IMR-90 (cell line): ENCODE data around the gene FBXW8. TPM values are rescaled to one million over a fixed set of nuclear protein-coding genes. Genes with fewer than 3 reads are reported as not detected.

Source experiments
- ATAC-seq: fragments of 200-7000 bp; cut with Tn5 transposase; 2 replicates; pipeline ENCODE4 v1.9.1; 2020; ENCODE audit warnings: low read depth, mild to moderate bottlenecking, moderate library complexity
- BruUV-seq: library from RNA; stranded (reverse); fragments of 400-500 nt; replicated peaks from 2 replicates; lab custom pipeline; 2021; lab: Mats Ljungman, UMichigan
- CTCF ChIA-PET: fragments of 300-600 bp; formaldehyde crosslinking; extraction: SDS; loops from one replicate; lab custom pipeline; 2021; ENCODE audit warnings: antibody characterized with exemption; lab: Yijun Ruan, JAX
- POLR2A ChIA-PET: fragments of 300-600 bp; sonication (Branson Sonifier 250); formaldehyde crosslinking; loops from one replicate; lab custom pipeline; 2022; ENCODE audit warnings: antibody characterized with exemption; ENCODE audit not compliant: unreplicated experiment; lab: Charles Lee
- DNase-seq: peaks from one replicate; pipeline ENCODE4 v3.0.0; 2013
- H2AFZ ChIP-seq: replicated peaks from 2 replicates; pipeline ENCODE3; 2013; ENCODE audit warnings: low read length, mild to moderate bottlenecking; ENCODE audit not compliant: poor library complexity
- H2AK5ac ChIP-seq: 2 replicates; pipeline ENCODE4 v1.6.1; 2013; ENCODE audit warnings: low read depth, low read length, inconsistent platforms
- H2AK9ac ChIP-seq: replicated peaks from 2 replicates; pipeline ENCODE3; 2013; ENCODE audit warnings: mild to moderate bottlenecking, low read depth, low read length, moderate library complexity; ENCODE audit not compliant: poor library complexity
- H2BK120ac ChIP-seq: 2 replicates; pipeline ENCODE4 v1.6.1; 2013; ENCODE audit warnings: low read depth, low read length, inconsistent platforms
- H2BK15ac ChIP-seq: 3 replicates; pipeline ENCODE4 v1.6.1; 2013; ENCODE audit warnings: low read depth, low read length, inconsistent platforms
- H2BK20ac ChIP-seq: 2 replicates; pipeline ENCODE4 v1.6.1; 2013; ENCODE audit warnings: low read depth, mild to moderate bottlenecking, inconsistent platforms, low read length, moderate library complexity
- H2BK5ac ChIP-seq: 2 replicates; pipeline ENCODE4 v1.6.1; 2013; ENCODE audit warnings: mild to moderate bottlenecking, low read depth, low read length, inconsistent platforms; ENCODE audit not compliant: poor library complexity, severe bottlenecking
- H3K14ac ChIP-seq: replicated peaks from 2 replicates; pipeline ENCODE4 v1.6.1; 2013; ENCODE audit warnings: low read depth, low read length, inconsistent platforms
- H3K18ac ChIP-seq: 2 replicates; pipeline ENCODE4 v1.6.1; 2013; ENCODE audit warnings: low read depth, low read length, control low read depth
- H3K23ac ChIP-seq: 2 replicates; pipeline ENCODE4 v1.6.1; 2013; ENCODE audit warnings: low read depth, low read length, inconsistent platforms
- H3K27ac ChIP-seq: 2 replicates; pipeline ENCODE4 v1.5.1; 2013; ENCODE audit warnings: mild to moderate bottlenecking, control low read depth, low read length; ENCODE audit not compliant: insufficient read depth
- H3K27me3 ChIP-seq: 2 replicates; pipeline ENCODE4 v1.6.1; 2013; ENCODE audit warnings: low read length; ENCODE audit not compliant: control insufficient read depth, insufficient read depth
- H3K36me3 ChIP-seq: 2 replicates; pipeline ENCODE4 v1.6.1; 2013; ENCODE audit warnings: low read length, mixed read lengths; ENCODE audit not compliant: control insufficient read depth, insufficient read depth
- H3K4ac ChIP-seq: 2 replicates; pipeline ENCODE4 v1.6.1; 2013; ENCODE audit warnings: low read depth, low read length, inconsistent platforms
- H3K4me1 ChIP-seq: 2 replicates; pipeline ENCODE4 v1.6.1; 2013; ENCODE audit warnings: low read length, mixed read lengths; ENCODE audit not compliant: control insufficient read depth, insufficient read depth
- H3K4me2 ChIP-seq: 2 replicates; pipeline ENCODE4 v1.6.1; 2013; ENCODE audit warnings: low read depth, mild to moderate bottlenecking, control low read depth, low read length, moderate library complexity
- H3K4me3 ChIP-seq: 2 replicates; pipeline ENCODE4 v1.5.1; 2013; ENCODE audit warnings: low read depth, mild to moderate bottlenecking, control low read depth, low read length, moderate library complexity; ENCODE audit not compliant: insufficient read depth
- H3K56ac ChIP-seq: 2 replicates; pipeline ENCODE4 v1.6.1; 2013; ENCODE audit warnings: low read length, inconsistent platforms; ENCODE audit not compliant: insufficient read depth; ENCODE audit errors: extremely low read depth
- H3K79me1 ChIP-seq, 2 experiments: 2 replicates each; pipeline ENCODE4 v1.6.1; 2013; ENCODE audit warnings: low read length in 2 of 2, inconsistent platforms in 1 of 2, low read depth in 1 of 2
- H3K9ac ChIP-seq: 2 replicates; pipeline ENCODE4 v1.6.1; 2013; ENCODE audit warnings: low read depth, low read length, control low read depth
- H3K9me1 ChIP-seq: 2 replicates; pipeline ENCODE4 v1.6.1; 2013; ENCODE audit warnings: low read length, inconsistent platforms; ENCODE audit not compliant: insufficient read depth
- H3K9me3 ChIP-seq: 2 replicates; pipeline ENCODE4 v1.6.1; 2013; ENCODE audit warnings: low read length; ENCODE audit not compliant: control insufficient read depth, insufficient read depth
- H4K20me1 ChIP-seq: 2 replicates; pipeline ENCODE4 v1.6.1; 2013; ENCODE audit warnings: low read length, inconsistent platforms; ENCODE audit not compliant: insufficient read depth
- H4K5ac ChIP-seq: 2 replicates; pipeline ENCODE4 v1.6.1; 2013; ENCODE audit warnings: mild to moderate bottlenecking, low read depth, low read length, control low read depth
- H4K8ac ChIP-seq, 2 experiments: 2 replicates each; pipeline ENCODE4 v1.6.1; 2013; ENCODE audit warnings: low read depth in 2 of 2, low read length in 2 of 2, control low read depth in 1 of 2, inconsistent platforms in 1 of 2
- H4K91ac ChIP-seq: 2 replicates; pipeline ENCODE4 v1.6.1; 2013; ENCODE audit warnings: low read depth, low read length, inconsistent platforms; ENCODE audit not compliant: insufficient read depth
- BHLHE40 ChIP-seq: fragments of 150-350 bp; IDR thresholded peaks from 2 replicates; pipeline ENCODE4 v1.6.1; 2016; ENCODE audit warnings: mild to moderate bottlenecking, low read depth, low read length
- CEBPB ChIP-seq: IDR thresholded peaks from 2 replicates; pipeline ENCODE4 v1.6.1; 2012; ENCODE audit warnings: low read depth, low read length, improper control_type of control experiment
- CHD1 ChIP-seq: IDR thresholded peaks from 2 replicates; pipeline ENCODE4 v1.6.1; 2012; ENCODE audit warnings: low read depth, low read length, improper control_type of control experiment
- CTCF ChIP-seq: conservative IDR thresholded peaks from 2 replicates; pipeline ENCODE4 v1.5.1; 2012; ENCODE audit warnings: mild to moderate bottlenecking, low read depth, low read length, improper control_type of control experiment
- ELK1 ChIP-seq: fragments of 150-350 bp; IDR thresholded peaks from 2 replicates; pipeline ENCODE4 v1.6.1; 2016; ENCODE audit warnings: low read depth, mild to moderate bottlenecking, low read length, moderate library complexity, borderline replicate concordance
- FOS ChIP-seq: fragments of 150-350 bp; IDR thresholded peaks from 2 replicates; pipeline ENCODE4 v1.6.1; 2016; ENCODE audit warnings: low read depth, low read length
- MAFK ChIP-seq: IDR thresholded peaks from 2 replicates; pipeline ENCODE4 v1.6.1; 2012; ENCODE audit warnings: low read depth, low read length, improper control_type of control experiment
- MAZ ChIP-seq: IDR thresholded peaks from 2 replicates; pipeline ENCODE4 v1.6.1; 2012; ENCODE audit warnings: low read depth, mild to moderate bottlenecking, low read length, improper control_type of control experiment, moderate library complexity, borderline replicate concordance
- MXI1 ChIP-seq: IDR thresholded peaks from 2 replicates; pipeline ENCODE4 v1.6.1; 2012; ENCODE audit warnings: low read depth, mild to moderate bottlenecking, low read length, moderate library complexity, borderline replicate concordance
- NFE2L2 ChIP-seq: fragments of 150-350 bp; IDR thresholded peaks from 2 replicates; pipeline ENCODE4 v1.6.1; 2016; ENCODE audit warnings: low read depth, mild to moderate bottlenecking, low read length
- POLR2A ChIP-seq: IDR thresholded peaks from 2 replicates; pipeline ENCODE4 v1.6.1; 2012; ENCODE audit warnings: mild to moderate bottlenecking, low read depth, low read length
- RAD21 ChIP-seq: IDR thresholded peaks from 2 replicates; pipeline ENCODE4 v1.6.1; 2012; ENCODE audit warnings: low read length, improper control_type of control experiment
- RCOR1 ChIP-seq: IDR thresholded peaks from 2 replicates; pipeline ENCODE4 v1.6.1; 2012; ENCODE audit warnings: mild to moderate bottlenecking, low read length, improper control_type of control experiment; ENCODE audit not compliant: insufficient replicate concordance
- RFX5 ChIP-seq: IDR thresholded peaks from 2 replicates; pipeline ENCODE4 v1.8.0; 2012; ENCODE audit warnings: low read depth, mild to moderate bottlenecking, low read length, moderate library complexity
- SMC3 ChIP-seq: fragments of 150-350 bp; IDR thresholded peaks from 2 replicates; pipeline ENCODE4 v1.6.1; 2016; ENCODE audit warnings: low read depth, mild to moderate bottlenecking, antibody characterized with exemption, low read length, moderate library complexity
- USF2 ChIP-seq: fragments of 150-350 bp; IDR thresholded peaks from 2 replicates; pipeline ENCODE4 v1.6.1; 2017; ENCODE audit warnings: mild to moderate bottlenecking, antibody characterized with exemption, low read length, low read depth
- WGBS, 2 experiments: methylation state at CpG; one replicate each; pipeline versions ENCODE4 v1.1.5 to v1.1.7; 2013; ENCODE audit warnings: missing lambda C conversion rate in 2 of 2; ENCODE audit not compliant: insufficient read length in 1 of 2; ENCODE audit errors: extremely low coverage in 2 of 2; 5-methylcytosine and 5-hydroxymethylcytosine counted together
- dilution Hi-C: fragments of 300-500 bp; cut with HindIII; formaldehyde crosslinking; loops from one replicate; pipeline ENCODE4 v1.14.3; 2018; ENCODE audit warnings: low sequenced_read_pairs; ENCODE audit not compliant: unreplicated experiment
- in situ Hi-C: fragments of 300-500 bp; cut with MboI; formaldehyde crosslinking; loops from 3 replicates; pipeline ENCODE4 v1.14.3; 2019; ENCODE audit warnings: low sequenced_read_pairs, inconsistent platforms, mixed read lengths
- intact Hi-C: fragments of 100-400 bp; cut with micrococcal nuclease; formaldehyde crosslinking; loops from 2 replicates; pipeline ENCODE4 v1.10.0; 2022
- polyA plus RNA-seq, 3 experiments: library from polyadenylated mRNA; depleted of rRNA; stranded (reverse); fragments of >200 nt; gene quantifications; 2 replicates each; pipeline ENCODE4 v1.2.3, GENCODE V29; 2012; ENCODE audit warnings: low replicate concordance in 1 of 3
- total RNA-seq: library from RNA; depleted of rRNA; stranded (reverse); fragments of >200 nt; gene quantifications from 2 replicates; pipeline ENCODE4 v1.2.3, GENCODE V29; 2012

The FBXW8 gene
- total and polyA plus RNA-seq, 2 of the 4 experiments (the other 2 are of a cell fraction), result 20.3 to 25.8 TPM

GRCh38 chr12:117034701-117035151 is 124.0 kb downstream of the FBXW8 start:
- 83% methylated on average over 8 of the region's 17 CpGs; no CpG with 5 or more reads in 1 of the 2 experiments for WGBS, 2 experiments
- Histone ChIP-seq H2AK9ac (no peak overlapping the region), H4K8ac (no peak overlapping the region), H4K20me1 (peaks cover 3% of the 10 kb centered on the region; the same call in 1 of the 2 replicates), H3K18ac (no peak overlapping the region), H4K91ac (no peak overlapping the region), H3K4me3 (no peak overlapping the region), H3K14ac (no peak overlapping the region), H3K27ac (no peak overlapping the region), H3K27me3 (peaks cover 7% of the 10 kb centered on the region; the same call in 1 of the 2 replicates), H3K23ac (no peak overlapping the region), H3K4me2 (no peak overlapping the region), H3K9me3 (no peaks in the 10 kb centered on the region), H3K4ac (no peak overlapping the region), H3K9me1 (no peaks in the 10 kb centered on the region), H3K4me1 (peaks cover 2% of the 10 kb centered on the region; the same call in 1 of the 2 replicates), H3K36me3 (peaks cover 5% of the 10 kb centered on the region), H2AK5ac (no peak overlapping the region), H3K9ac (no peak overlapping the region), H4K5ac (no peak overlapping the region), H2BK15ac (no peak overlapping the region), H2BK20ac (no peak overlapping the region), H2AFZ (no peak overlapping the region), H3K79me1 (no peaks in the 10 kb centered on the region), H2BK120ac (no peak overlapping the region), H3K56ac (no peak overlapping the region; the same call in 1 of the 2 replicates), H2BK5ac (no peak overlapping the region)
- dilution Hi-C loops, result no loop called here
- ATAC-seq (no peak), DNase-seq (no peak)
- BruUV-seq, result no TSS peak
- ChIA-PET POLR2A (no interaction called here), CTCF (no interaction called here)
- intact Hi-C loops, result no loop called here
- TF ChIP-seq RAD21, result no peak
- no peak for TF ChIP-seq FOS
- TF ChIP-seq BHLHE40, result no peak
- TF ChIP-seq MAZ, result no peak
- TF ChIP-seq USF2, result no peak
- no peak for TF ChIP-seq MXI1
- TF ChIP-seq NFE2L2, result no peak
- no peak for TF ChIP-seq SMC3
- TF ChIP-seq CHD1, result no peak
- no peak for TF ChIP-seq RCOR1
- TF ChIP-seq CEBPB, result no peak
- no peak for TF ChIP-seq RFX5
- no peak for TF ChIP-seq ELK1
- no peak for TF ChIP-seq CTCF
- no peak for TF ChIP-seq MAFK
- no peak for TF ChIP-seq POLR2A
- in situ Hi-C loops, result loop anchor here (25.0 kb wide), 1 partner anchor 803 kb away; no protein-coding TSS in a partner anchor
